ENCODE data around the gene NRN1L.

The NRN1L gene

DNA sequence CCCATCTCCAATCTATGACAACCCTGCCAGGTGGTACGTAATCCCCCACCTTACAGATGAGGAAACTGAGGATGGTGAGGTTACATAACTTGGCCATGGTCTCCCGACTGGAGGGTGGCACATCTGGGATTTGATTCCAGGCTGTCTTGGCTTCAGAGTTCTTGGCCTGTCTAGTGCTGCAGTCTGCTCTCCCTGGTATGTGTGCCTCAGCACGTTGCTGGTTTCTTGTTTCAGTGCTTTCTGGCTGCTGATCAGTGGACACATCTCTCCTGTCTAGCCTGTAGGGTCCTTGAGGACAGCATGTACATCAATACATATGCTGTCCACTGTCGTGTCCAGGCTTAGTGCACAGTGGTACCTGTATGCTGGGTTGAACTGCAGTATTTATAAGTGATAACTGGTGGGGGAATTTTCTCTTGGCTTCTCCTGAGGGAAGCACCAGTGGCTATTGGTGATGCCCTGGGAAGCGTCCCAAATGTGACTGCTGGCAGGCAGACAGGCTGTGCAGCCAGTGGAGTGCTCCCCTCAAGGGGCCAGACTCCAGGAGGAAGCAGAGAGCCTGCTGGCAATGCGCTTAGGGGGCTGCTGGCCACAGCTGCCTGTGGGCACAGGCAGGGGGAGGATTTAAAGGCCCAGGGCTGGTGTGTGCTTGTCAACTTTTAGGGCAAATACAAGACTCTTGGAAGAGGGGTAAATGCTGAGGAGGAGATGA lies 32.6 kb downstream of the NRN1L start:
- DNase-seq (ENCODE audit: low spot score) = no peak

DNA sequence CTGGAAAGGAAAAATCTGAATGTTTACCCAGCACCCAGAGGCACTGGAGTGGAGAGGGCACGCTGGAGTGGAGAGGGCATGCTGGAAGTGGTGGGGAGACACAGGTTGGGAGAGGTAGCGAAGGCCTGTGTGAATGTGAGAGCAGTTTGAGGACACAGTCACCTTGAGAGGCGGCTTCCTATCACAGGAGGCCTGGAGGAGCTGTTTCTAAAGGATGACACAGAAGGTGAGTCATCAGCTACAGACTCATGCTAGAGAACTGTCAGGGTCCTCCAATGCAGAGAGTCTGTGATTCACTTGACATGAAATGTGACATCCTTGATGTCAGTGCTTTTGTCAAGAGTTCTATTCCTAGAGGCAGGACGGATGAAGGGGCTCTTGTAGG lies 33.2 kb downstream of the NRN1L start:
- DNase-seq (ENCODE audit: low spot score) = peak; percentile 91

DNA sequence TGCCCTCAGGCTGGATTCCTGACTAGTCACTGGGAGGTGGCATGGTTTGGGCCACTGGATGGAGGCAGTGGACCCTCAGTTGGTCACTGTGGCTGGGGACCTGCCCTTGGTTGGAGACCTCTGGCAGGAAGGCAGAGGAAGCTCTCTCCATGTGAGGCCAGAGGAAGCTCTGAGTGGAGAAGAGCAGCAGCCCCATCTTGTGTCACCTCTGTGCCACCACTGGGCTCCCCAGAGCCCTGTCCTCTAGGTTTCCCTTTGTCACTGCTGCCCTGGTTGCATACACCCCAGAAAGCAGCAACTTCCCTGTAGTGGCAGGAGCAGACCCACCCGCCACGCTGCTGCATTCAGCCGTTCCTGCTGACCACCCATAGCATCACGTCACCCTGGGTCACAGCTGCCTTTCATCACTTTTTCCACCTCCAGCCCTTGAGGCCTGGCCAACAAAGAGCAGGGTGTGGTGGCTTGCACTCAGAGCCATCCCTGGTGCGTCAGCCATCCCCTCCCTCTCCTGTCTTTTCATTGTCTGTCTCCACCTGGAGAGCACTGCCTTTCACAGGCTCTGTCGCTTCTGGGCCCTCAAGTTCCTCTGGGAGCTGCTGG lies 35.0 kb downstream of the NRN1L start:
- DNase-seq (ENCODE audit: low spot score) = no peak

DNA sequence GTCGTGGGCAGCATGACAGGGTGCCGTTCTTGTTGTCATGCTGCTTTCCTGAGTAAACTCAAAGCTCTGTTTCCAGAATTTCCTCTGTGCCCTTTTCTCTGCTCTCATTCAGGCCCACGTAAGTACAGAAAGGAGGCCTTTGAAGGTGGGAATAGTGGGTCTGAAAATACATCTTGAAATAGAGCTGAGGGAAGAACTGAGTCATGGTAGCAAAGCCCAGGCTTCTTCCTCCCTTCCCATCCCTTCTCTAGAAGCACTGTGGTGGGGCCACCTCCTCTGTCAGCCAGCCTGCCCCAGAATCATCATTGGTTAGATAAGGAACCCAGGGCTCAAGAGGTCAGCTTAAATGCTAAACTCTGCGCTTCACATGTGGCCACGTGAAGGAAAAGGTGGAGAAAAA lies 37.5 kb downstream of the NRN1L start:
- no peak for DNase-seq (ENCODE audit: low spot score)

- no peak for DNase-seq (ENCODE audit: low spot score)
Observed at GRCh38 chr16:67922740-67923139, 38.1 kb downstream of the NRN1L start.

DNA sequence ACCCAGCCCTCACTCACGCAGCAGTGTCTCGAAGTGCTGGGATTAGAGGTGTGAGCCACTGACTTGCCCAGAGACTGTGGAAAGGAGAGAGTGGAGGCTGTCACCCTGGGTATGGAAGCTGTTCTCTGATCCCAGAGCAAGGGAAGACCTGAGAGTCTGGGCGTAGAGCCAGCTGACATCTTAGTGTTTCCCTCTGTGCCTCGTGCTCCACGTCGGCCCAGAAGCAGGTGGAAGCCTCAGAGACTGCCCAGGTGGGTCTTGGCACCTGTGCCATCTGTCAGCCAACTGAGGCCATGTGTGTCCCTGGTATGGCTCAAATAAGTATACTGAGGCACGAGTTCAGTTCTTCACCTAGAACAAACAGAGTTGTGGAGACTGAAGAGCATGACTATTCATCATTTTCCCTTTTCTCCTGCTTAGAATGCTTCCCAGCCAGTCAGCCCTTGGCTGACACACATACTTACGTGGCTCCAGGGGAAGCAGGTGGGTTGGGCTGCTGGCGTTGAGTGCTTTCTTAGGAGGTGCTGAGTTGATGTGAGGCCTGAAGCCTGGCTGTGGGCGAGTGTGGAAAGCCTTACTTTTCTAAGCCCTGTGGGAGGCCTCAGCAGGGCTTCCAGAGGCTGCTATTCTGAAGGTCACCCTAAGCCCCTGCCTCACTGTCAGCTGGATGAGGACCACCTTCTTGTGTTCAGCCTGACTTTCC lies 38.9 kb downstream of the NRN1L start:
- DNase-seq (ENCODE audit: low spot score) = no peak

DNA sequence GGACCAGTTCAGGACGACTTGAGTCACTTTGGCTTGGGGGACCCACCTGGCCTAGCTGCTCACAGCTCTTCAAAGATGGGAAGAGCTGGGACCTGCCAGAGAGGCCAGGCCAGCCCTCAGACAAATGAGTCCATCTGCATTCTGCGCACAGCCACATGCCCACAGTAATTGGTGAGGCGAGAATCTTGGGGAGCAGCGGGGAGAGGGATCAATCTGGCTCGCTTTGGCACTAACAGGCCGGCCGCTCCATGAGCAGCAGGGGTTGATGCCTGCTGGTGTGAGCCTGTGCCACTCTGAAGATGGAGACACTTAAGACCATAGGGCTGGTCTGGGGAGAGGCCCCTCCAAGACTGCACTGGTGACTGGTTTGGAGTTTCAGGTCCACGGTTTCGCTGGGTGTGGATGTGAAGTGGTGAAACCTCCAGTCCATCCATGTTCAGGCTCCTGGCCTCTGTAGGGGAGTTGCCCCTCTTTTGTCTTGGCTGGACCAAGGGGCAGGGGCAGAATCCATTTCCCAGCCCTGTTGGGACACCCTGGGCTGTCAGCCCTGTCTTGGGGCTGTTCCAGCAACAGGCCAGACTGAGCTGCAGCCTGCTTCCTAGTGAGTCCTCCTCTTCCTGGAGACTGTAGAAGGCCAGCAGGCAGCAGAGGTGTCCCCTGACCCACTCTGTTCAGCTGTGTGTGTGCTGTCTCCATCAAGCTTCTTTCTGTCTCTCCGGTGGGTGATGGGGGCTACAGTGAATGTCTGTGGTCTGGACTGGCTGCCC lies 39.6 kb downstream of the NRN1L start:
- no peak for DNase-seq (ENCODE audit: low spot score)

DNA sequence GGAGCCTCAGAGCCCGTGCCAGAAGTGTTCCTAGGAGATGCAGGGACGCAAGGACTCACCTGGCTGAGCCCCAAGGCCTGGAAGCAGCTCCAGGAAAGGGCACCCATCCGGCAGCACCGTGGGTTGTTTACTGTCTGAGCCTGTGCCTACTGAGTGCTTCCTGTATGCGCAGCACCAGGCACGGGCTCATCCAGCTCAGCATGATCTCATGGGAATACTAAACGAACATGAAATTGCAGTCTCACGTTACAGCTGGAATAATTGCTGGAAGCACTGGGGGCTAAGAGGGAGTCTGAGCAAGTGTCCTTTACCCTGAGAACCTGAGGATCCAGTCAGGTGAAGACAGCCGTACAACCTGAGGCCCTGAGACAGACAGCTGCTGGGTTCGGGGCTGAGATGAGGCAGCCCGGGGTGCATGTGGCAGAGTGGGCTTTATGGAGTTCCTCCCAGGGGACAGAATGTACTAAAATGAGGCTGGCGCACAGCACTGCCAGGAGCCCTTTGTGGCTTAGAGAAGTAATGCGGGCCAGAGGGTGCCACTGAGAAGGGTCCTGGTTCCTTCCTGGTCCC lies 41.6 kb downstream of the NRN1L start:
- DNase-seq (ENCODE audit: low spot score) = peak; percentile 78

- no peak for DNase-seq (ENCODE audit: low spot score)
Observed at GRCh38 chr16:67927131-67927941, 42.7 kb downstream of the NRN1L start.

DNA sequence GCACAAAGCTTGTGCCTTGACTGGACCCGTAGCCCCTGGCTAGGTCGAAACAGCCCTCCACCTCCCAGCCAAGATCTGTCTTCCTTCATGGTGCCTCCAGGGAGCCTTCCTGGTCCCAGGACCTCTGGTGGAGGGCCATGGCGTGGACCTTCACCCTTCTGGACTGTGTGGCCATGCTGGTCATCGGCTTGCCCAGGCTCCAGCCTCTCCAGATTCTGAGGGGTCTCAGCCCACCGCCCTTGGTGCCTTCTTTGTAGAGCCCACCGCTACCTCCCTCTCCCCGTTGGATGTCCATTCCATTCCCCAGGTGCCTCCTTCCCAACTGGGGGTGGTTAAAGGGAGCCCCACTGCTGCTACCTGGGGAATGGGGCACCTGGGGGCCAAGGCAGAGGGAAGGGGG lies 43.5 kb downstream of the NRN1L start:
- no peak for DNase-seq (ENCODE audit: low spot score)

DNA sequence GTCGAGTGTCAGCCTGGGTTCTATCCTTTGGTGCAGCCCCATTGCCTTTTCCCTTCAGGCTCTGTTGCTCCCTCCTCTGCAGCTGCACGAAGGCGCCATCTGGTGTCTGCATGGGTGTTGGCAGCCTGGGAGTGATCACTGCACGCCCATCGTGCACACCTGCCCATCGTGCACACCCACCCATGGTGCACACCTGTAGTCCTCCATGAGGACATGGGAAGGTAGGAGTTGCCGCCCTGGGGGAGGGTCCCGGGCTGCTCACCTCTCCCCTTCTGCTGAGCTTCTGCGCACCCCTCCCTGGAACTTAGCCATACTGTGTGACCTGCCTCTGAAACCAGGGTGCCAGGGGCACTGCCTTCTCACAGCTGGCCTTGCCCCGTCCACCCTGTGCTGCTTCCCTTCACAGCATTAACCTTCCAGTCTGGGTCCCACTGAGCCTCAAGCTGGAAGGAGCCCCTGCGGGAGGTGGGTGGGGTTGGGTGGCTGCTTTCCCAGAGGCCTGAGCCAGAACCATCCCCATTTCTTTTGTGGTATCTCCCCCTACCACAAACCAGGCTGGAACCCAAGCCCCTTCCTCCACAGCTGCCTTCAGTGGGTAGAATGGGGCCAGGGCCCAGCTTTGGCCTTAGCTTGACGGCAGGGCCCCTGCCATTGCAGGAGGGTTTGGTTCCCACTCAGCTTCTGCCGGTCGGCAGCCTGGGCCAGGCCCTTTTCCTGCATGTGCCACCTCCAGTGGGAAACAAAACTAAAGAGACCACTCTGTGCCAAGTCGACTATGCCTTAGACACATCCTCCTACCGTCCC lies 44.1 kb downstream of the NRN1L start:
- DNase-seq (ENCODE audit: low spot score) = peak; percentile 85

- no peak for DNase-seq (ENCODE audit: low spot score)
Observed at GRCh38 chr16:67930191-67930590, 45.5 kb downstream of the NRN1L start.

GRCh38 chr16:67930678-67931211 lies 46.1 kb downstream of the NRN1L start:
- no peak for DNase-seq (ENCODE audit: low spot score)

- no peak for DNase-seq (ENCODE audit: low spot score)
Observed at GRCh38 chr16:67931712-67932461, 47.2 kb downstream of the NRN1L start, which contains the start of gene CTRL. Gene CTRL (minus strand): TSS chr16:67931862. CDS start chr16:67931852, 10 bp downstream.

GRCh38 chr16:67932462-67932840 lies 47.8 kb downstream of the NRN1L start:
- no peak for DNase-seq (ENCODE audit: low spot score)

DNA sequence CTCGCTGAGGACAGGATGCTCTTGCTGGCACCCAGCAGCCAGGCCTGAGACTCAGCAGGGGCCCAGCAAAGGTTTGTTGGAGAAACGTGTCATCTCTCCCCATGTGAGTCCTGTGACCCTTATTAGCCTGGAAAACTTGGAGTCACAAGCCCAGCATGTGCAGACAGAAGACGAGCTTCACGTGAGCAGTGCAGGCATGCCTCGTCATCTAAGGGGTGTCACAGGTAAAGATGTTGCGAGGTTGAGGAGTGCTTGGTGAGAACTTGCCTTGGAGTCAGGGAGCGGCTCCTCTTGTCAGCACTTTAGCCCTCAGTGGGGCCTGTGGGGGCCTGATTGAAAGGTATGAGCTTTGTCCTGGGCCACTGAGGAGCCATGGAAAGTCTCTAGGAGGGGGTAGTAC lies 49.1 kb downstream of the NRN1L start:
- no peak for DNase-seq (ENCODE audit: low spot score)

DNA sequence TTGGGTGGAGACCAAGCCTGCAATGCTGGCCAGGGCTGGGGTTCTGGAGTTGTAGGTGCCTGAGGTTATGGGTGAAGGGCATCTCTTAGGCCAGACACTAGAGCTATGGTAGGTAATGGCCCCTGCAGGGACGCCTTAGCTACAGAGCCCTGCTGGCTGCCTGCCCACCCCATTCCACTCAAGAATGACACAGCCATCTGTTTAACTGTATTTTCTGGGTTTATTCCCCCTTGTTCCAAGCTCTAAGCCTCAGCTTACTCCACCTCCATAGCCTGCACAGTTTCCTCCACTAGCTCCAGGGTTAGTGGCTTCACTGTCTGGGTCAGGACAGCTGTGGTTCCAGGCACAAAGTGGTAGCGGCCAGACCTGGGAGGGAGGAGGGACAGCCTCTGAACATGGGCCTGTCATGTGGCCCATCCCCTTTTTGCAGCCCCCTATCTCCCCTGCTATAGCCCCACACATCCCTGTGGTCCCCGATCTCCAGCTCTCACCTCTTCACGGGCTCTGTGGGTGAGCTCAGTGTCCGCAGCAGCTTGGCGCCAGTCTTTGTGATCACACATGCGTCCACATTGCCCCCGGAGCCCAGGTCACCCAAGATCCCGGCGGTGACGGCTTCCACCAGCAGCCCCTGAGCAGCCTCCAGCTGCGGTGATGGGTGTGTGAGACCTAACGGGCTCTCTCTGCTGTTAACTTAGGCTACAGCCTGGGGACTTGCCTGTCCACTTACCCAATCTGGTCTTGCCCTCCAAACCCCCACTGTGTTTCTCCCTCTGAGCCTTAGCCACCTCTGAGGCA lies 49.8 kb downstream of the NRN1L start:
- no peak for DNase-seq (ENCODE audit: low spot score)

DNA sequence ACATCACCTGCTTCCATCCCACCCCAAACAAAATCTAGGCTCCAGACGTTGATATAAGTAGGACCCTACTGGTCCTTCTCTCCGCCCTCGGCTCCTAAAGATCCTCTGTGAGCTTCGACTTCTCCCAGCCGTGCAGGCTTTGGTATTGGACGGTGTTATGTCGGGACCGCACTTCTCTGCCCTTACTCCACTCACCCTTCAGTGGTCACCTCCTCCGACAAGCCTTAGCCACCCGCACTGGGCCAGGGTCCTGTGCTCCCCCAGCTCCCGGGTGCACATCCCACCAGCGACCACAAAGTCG lies 50.4 kb downstream of the NRN1L start:
- DNase-seq (ENCODE audit: low spot score) = no peak

Data from hepatic stellate cell (primary cell).